SK-N-SH (cell line): Measurements from ENCODE around the gene MARF1. TPM values are rescaled to one million over a fixed set of nuclear protein-coding genes. Genes with fewer than 3 reads are reported as not detected.

Experiments used
- CTCF ChIA-PET: fragments of 300-600, 350-600 bp; formaldehyde crosslinking; extraction: SDS; loops from one replicate; lab custom pipeline; 2021; lab: Yijun Ruan, JAX
- POLR2A ChIA-PET: fragments of 350-600 bp; sonication (Branson Sonifier 250); formaldehyde crosslinking; extraction: SDS; loops from one replicate; lab custom pipeline; 2020; ENCODE audit warnings: antibody characterized with exemption, inconsistent platforms; lab: Yijun Ruan, JAX
- DNase-seq: peaks from one replicate; pipeline ENCODE4 v3.0.0; 2012
- H2AFZ ChIP-seq: fragments of 200-600 bp; sonication (generic); 2 replicates; pipeline ENCODE4 v1.8.1; 2016; ENCODE audit warnings: antibody characterized with exemption, mild to moderate bottlenecking, low read depth
- H3F3A ChIP-seq: fragments of 200-600 bp; sonication (generic); replicated peaks from 2 replicates; pipeline ENCODE3; 2016; ENCODE audit warnings: antibody characterized with exemption, mild to moderate bottlenecking; ENCODE audit not compliant: insufficient read depth
- H3K27ac ChIP-seq, 2 experiments: fragments of 200-500 bp in 1 of 2; fragments of 200-600 bp in 1 of 2; sonication (Bioruptor generic) in 1 of 2; sonication (generic), shearing (Covaris generic) in 1 of 2; 2 replicates each; pipeline versions ENCODE4 v1.5.1 to v1.6.1; 2014 to 2016; ENCODE audit warnings: low read depth in 2 of 2, inconsistent platforms in 1 of 2, low read length in 1 of 2, mild to moderate bottlenecking in 1 of 2, mixed read lengths in 1 of 2
- H3K27me3 ChIP-seq: fragments of 200-600 bp; sonication (generic), shearing (Covaris generic); 2 replicates; pipeline ENCODE4 v1.6.1; 2016; ENCODE audit warnings: mixed run types; ENCODE audit not compliant: insufficient read depth
- H3K36me3 ChIP-seq, 2 experiments: fragments of 200-500 bp in 1 of 2; fragments of 200-600 bp in 1 of 2; sonication (Bioruptor generic) in 1 of 2; sonication (generic) in 1 of 2; replicated peaks in 1 of 2; 2 replicates each; pipeline versions ENCODE3 to v1.5.1; 2014 to 2016; ENCODE audit warnings: low read length in 1 of 2, mild to moderate bottlenecking in 1 of 2; ENCODE audit not compliant: insufficient read depth in 2 of 2, control insufficient read depth in 1 of 2
- H3K4me1 ChIP-seq, 2 experiments: fragments of 200-500 bp in 1 of 2; fragments of 200-600 bp in 1 of 2; sonication (Bioruptor generic) in 1 of 2; sonication (generic), shearing (Covaris generic) in 1 of 2; 2 replicates each; pipeline versions ENCODE4 v1.5.1 to v1.6.1; 2014 to 2016; ENCODE audit warnings: low read depth in 1 of 2, low read length in 1 of 2, mixed run types in 1 of 2; ENCODE audit not compliant: insufficient read depth in 2 of 2, control insufficient read depth in 1 of 2
- H3K4me2 ChIP-seq: fragments of 200-600 bp; sonication (generic), shearing (Covaris generic); 2 replicates; pipeline ENCODE4 v1.6.1; 2017; ENCODE audit warnings: mixed run types
- H3K4me3 ChIP-seq, 2 experiments: fragments of 200-500 bp in 1 of 2; fragments of 200-600 bp in 1 of 2; sonication (Bioruptor generic) in 1 of 2; sonication (generic), shearing (Covaris generic) in 1 of 2; 2 replicates each; pipeline versions ENCODE4 v1.5.1 to v1.8.1; 2014 to 2016; ENCODE audit warnings: low read depth in 2 of 2, inconsistent platforms in 1 of 2, low read length in 1 of 2, mild to moderate bottlenecking in 1 of 2, mixed read lengths in 1 of 2, moderate library complexity in 1 of 2
- H3K79me2 ChIP-seq: fragments of 200-600 bp; sonication (generic); 2 replicates; pipeline ENCODE4 v1.8.1; 2017; ENCODE audit warnings: mild to moderate bottlenecking; ENCODE audit not compliant: insufficient read depth
- H3K9ac ChIP-seq: fragments of 200-600 bp; sonication (generic); 2 replicates; pipeline ENCODE4 v1.6.1; 2017; ENCODE audit warnings: mixed run types
- H3K9me2 ChIP-seq: fragments of 200-600 bp; sonication (generic); 2 replicates; pipeline ENCODE4 v1.6.1; 2017; ENCODE audit warnings: mixed run types
- H3K9me3 ChIP-seq: fragments of 200-600 bp; sonication (generic); 2 replicates; pipeline ENCODE4 v1.6.1; 2017; ENCODE audit warnings: mixed run types, mild to moderate bottlenecking, moderate library complexity
- H4K20me1 ChIP-seq: fragments of 200-600 bp; sonication (generic); 2 replicates; pipeline ENCODE4 v1.6.1; 2017; ENCODE audit warnings: mild to moderate bottlenecking, mixed run types; ENCODE audit not compliant: insufficient read depth
- CHD2 ChIP-seq: fragments of 150-350 bp; IDR thresholded peaks from 2 replicates; pipeline ENCODE4 v1.6.1; 2018; ENCODE audit warnings: low read length; ENCODE audit not compliant: partially characterized antibody
- CTCF ChIP-seq: fragments of 200-600 bp; sonication (generic); IDR thresholded peaks from 2 replicates; pipeline ENCODE4 v1.6.1; 2017; ENCODE audit warnings: antibody characterized with exemption, mild to moderate bottlenecking, moderate library complexity
- EP300 ChIP-seq, 2 experiments: IDR thresholded peaks; 2 replicates each; pipeline versions ENCODE4 v1.4.0 to v1.6.1; 2012; ENCODE audit warnings: borderline replicate concordance in 1 of 2, low read depth in 1 of 2, low read length in 1 of 2
- FOXJ3 ChIP-seq: sonication (generic); formaldehyde crosslinking; IDR thresholded peaks from 2 replicates; pipeline ENCODE4 v1.5.1; 2020; ENCODE audit warnings: mild to moderate bottlenecking, missing genetic modification reagents
- GATA2 ChIP-seq: sonication (generic); formaldehyde crosslinking; IDR thresholded peaks from 2 replicates; pipeline ENCODE4 v1.5.0; 2020; ENCODE audit warnings: mild to moderate bottlenecking, missing genetic modification reagents
- IRF3 ChIP-seq: fragments of 150-350 bp; IDR thresholded peaks from 2 replicates; pipeline ENCODE4 v1.6.1; 2016; ENCODE audit warnings: mild to moderate bottlenecking, low read depth, low read length
- MAX ChIP-seq: IDR thresholded peaks from 2 replicates; pipeline ENCODE4 v1.4.0; 2012; ENCODE audit warnings: low read depth
- MXI1 ChIP-seq: IDR thresholded peaks from 2 replicates; pipeline ENCODE4 v1.6.1; 2012; ENCODE audit warnings: mild to moderate bottlenecking, low read depth, low read length, improper control_type of control experiment
- NFIC ChIP-seq: IDR thresholded peaks from 2 replicates; pipeline ENCODE4 v1.4.0; 2012; ENCODE audit warnings: borderline replicate concordance
- PBX3 ChIP-seq: IDR thresholded peaks from 2 replicates; pipeline ENCODE4; 2012
- POLR2AphosphoS5 ChIP-seq: IDR thresholded peaks from 2 replicates; pipeline ENCODE4 v1.6.1; 2012; ENCODE audit warnings: low read depth, low read length
- RXRA ChIP-seq: IDR thresholded peaks from 2 replicates; pipeline ENCODE4 v1.4.0; 2012; ENCODE audit warnings: low read depth, mild to moderate bottlenecking, borderline replicate concordance
- SIN3A ChIP-seq: IDR thresholded peaks from 2 replicates; pipeline ENCODE4 v1.6.1; 2012; ENCODE audit warnings: low read depth, mild to moderate bottlenecking, low read length, moderate library complexity, borderline replicate concordance
- SMC3 ChIP-seq: IDR thresholded peaks from 2 replicates; pipeline ENCODE4 v1.6.1; 2012; ENCODE audit warnings: low read depth, low read length, improper control_type of control experiment
- TEAD4 ChIP-seq: IDR thresholded peaks from 2 replicates; pipeline ENCODE4 v1.4.0; 2012; ENCODE audit warnings: mild to moderate bottlenecking, borderline replicate concordance; ENCODE audit not compliant: insufficient read depth
- ZBTB33 ChIP-seq: IDR thresholded peaks from 2 replicates; pipeline ENCODE4 v1.4.0; 2012; ENCODE audit warnings: low read depth, borderline replicate concordance
- WGBS: methylation state at CpG from one replicate; pipeline ENCODE4 v1.1.6; 2017; ENCODE audit warnings: low lambda C conversion rate; 5-methylcytosine and 5-hydroxymethylcytosine counted together
- polyA plus RNA-seq, 3 experiments: library from polyadenylated mRNA; depleted of rRNA; stranded (reverse); fragments of >200 nt; gene quantifications; 2 replicates each; pipeline ENCODE4 v1.2.3, GENCODE V29; 2012

MARF1 gene
- polyA plus RNA-seq, 1 of the 3 experiments (the other 2 are of a cell fraction): 10.3 TPM

GRCh38 chr16:15578824-15579223 is 64.1 kb downstream of the MARF1 start:
- no peaks in the 10 kb centered on the region for H4K20me1 ChIP-seq
- no peaks in the 10 kb centered on the region for H3K27me3 ChIP-seq
- TF ChIP-seq GATA2 (CRISPR knock-in tag) (no peak), MXI1 (no peak), FOXJ3 (CRISPR knock-in tag) (no peak), NFIC (no peak)
- H3K9ac ChIP-seq: no peak overlapping the region
- no peaks in the 10 kb centered on the region for H3K9me3 ChIP-seq
- peaks cover 6 to 8% of the 10 kb centered on the region in 2 experiments for H3K36me3 ChIP-seq
- H3K4me1 ChIP-seq: no peaks in the 10 kb centered on the region
- H3K79me2 ChIP-seq: no peaks in the 10 kb centered on the region
- POLR2A ChIA-PET: no interaction called here
- no peak overlapping the region for H3K27ac ChIP-seq
- CTCF ChIA-PET: interaction anchor here (1.2 kb wide), 1 partner anchor 28 kb away, joined by 3 read pairs; no protein-coding TSS in a partner anchor
- no peaks in the 10 kb centered on the region for H3K9me2 ChIP-seq
- 96% methylated on average over 4 of the region's 4 CpGs for WGBS
- H3K4me2 ChIP-seq: no peak overlapping the region
- DNase-seq: no peak
- H3F3A ChIP-seq: no peaks in the 10 kb centered on the region
- no peak overlapping the region for H3K4me3 ChIP-seq
- H2AFZ ChIP-seq: no peak overlapping the region

- CTCF ChIA-PET: no interaction called here
- no peaks in the 10 kb centered on the region for H3K27me3 ChIP-seq
- H3K27ac ChIP-seq: no peak overlapping the region
- no peak for DNase-seq
- no peak overlapping the region for H3K9ac ChIP-seq
- H3K36me3 ChIP-seq: peaks cover 0 to 4% of the 10 kb centered on the region in 2 experiments
- H3K4me2 ChIP-seq: no peak overlapping the region
- no peak overlapping the region for H2AFZ ChIP-seq
- no peaks in the 10 kb centered on the region for H3K9me2 ChIP-seq
- no peaks in the 10 kb centered on the region for H3K79me2 ChIP-seq
- H4K20me1 ChIP-seq: no peaks in the 10 kb centered on the region
- TF ChIP-seq CTCF: no peak
- TF ChIP-seq IRF3: no peak
- no peak for TF ChIP-seq RXRA
- no peak for TF ChIP-seq POLR2AphosphoS5
- TF ChIP-seq EP300 (IDR thresholded peaks at IDR 0.05; ENCODE audit: borderline replicate concordance in 1 of 2, low read depth in 1 of 2, low read length in 1 of 2): no peak
- no peak for TF ChIP-seq FOXJ3 (CRISPR knock-in tag)
- no peak for TF ChIP-seq NFIC
- TF ChIP-seq PBX3: no peak
- no peak for TF ChIP-seq MAX
- no peak for TF ChIP-seq SMC3
- TF ChIP-seq GATA2 (CRISPR knock-in tag): no peak
- no peak for TF ChIP-seq SIN3A
- no peak for TF ChIP-seq TEAD4
- no peak for TF ChIP-seq CHD2
- no peak for TF ChIP-seq ZBTB33
- TF ChIP-seq, all 33 proteins: peak for 0
- WGBS: 96% methylated on average over 20 of the region's 20 CpGs
- POLR2A ChIA-PET: no interaction called here
- H3K4me1 ChIP-seq: no peaks in the 10 kb centered on the region
- no peak overlapping the region for H3K4me3 ChIP-seq
- no peaks in the 10 kb centered on the region for H3F3A ChIP-seq
- H3K9me3 ChIP-seq: no peaks in the 10 kb centered on the region
Observed at GRCh38 chr16:15576960-15577958, 65.7 kb downstream of the MARF1 start.
